HK-2 (cell line): ENCODE results near the gene EEF1B2.
"Not testable (repeated sequence)": the region's sequence is repeated elsewhere in the genome, so short reads cannot be mapped to it uniquely, and the experiment has no call there.

Experiments used
- DNase-seq: peaks from one replicate; pipeline ENCODE4 v3.0.0-alpha.2; 2018; ENCODE audit not compliant: unreplicated experiment

Gene EEF1B2

DNA sequence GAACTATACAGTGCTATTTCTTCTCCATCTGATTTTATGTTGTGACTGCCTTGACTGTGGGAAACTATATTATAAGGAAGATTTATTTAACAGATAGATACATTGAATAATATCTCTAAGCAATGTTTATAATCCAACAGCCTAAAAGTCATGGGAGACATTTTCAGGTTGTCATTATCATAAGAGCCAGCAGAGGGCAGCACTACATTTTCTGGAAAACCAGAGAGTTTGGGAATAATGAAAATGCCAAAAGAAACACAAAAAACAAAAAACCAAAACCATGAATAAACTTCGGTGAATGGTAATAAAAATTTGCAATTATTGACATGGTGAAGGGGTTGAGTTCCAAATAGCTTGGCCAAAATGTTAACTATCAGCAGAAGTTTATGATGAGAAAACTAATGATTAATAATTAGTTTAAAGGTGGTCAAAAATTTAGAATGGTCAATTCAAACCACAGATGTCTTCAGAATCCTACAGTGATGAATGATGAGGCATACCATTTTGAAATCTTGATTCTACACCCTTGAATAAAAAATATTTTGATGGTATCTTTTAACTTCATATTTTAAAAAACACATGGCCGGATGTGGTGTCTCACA is 4.7 kb downstream of the EEF1B2 start:
- DNase-seq = peak; percentile 37

GRCh38 chr2:206168230-206168629 is 8.5 kb downstream of the EEF1B2 start:
- not testable (repeated sequence) for DNase-seq

DNA sequence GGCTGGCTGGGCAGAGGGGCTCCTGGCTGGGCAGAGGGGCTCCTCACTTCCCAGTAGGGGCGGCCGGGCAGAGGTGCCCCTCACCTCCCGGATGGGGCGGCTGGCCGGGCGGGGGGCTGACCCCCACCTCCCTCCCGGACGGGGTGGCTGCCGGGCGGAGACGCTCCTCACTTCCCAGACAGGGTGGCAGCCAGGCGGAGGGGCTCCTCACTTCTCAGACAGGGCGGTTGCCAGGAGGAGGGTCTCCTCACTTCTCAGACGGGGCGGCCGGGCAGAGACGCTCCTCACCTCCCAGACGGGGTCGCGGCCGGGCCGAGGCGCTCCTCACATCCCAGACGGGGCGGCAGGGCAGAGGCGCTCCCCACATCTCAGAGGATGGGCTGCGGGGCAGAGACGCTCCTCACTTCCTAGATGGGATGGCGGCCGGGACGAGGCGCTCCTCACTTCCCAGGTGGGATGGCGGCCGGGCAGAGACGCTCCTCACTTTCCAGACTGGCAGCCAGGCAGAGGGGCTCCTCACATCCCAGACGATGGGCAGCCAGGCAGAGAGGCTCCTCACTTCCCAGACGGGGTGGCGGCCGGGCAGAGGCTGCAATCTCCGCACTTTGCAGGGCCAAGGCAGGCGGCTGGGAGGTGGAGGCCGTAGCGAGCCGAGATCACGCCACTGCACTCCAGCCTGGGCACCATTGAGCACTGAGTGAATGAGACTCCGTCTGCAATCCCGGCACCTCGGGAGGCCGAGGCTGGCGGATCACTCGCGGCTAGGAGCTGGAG is 12.1 kb downstream of the EEF1B2 start:
- DNase-seq = not testable (repeated sequence)

- no peak for DNase-seq
Observed at GRCh38 chr2:206173147-206173546, 13.5 kb downstream of the EEF1B2 start.

- DNase-seq = no peak
Observed at GRCh38 chr2:206176121-206176520, 16.4 kb downstream of the EEF1B2 start.

- DNase-seq = no peak
Observed at GRCh38 chr2:206176901-206177300, 17.2 kb downstream of the EEF1B2 start.

- not testable (repeated sequence) for DNase-seq
Observed at GRCh38 chr2:206181526-206181925, 21.8 kb downstream of the EEF1B2 start.

DNA sequence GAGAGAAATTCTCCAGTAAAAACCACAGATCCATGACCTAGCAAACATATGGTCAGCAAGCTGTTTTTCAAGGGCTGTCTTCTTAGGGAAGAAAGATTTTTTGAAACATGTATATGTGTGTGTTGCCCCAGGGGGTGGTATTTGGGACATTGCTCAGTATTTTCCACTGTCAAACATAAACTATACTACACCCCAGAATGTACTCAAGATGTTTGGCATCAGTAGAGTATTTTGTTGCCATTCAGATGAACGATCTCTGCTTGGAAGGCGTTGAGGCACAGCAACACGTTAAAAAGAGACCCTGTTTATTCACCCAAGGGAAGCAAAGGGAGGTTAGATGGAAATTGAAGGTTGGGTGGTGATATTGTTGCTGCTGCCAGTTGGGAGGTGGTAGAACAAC is 30.0 kb downstream of the EEF1B2 start:
- no peak for DNase-seq

DNA sequence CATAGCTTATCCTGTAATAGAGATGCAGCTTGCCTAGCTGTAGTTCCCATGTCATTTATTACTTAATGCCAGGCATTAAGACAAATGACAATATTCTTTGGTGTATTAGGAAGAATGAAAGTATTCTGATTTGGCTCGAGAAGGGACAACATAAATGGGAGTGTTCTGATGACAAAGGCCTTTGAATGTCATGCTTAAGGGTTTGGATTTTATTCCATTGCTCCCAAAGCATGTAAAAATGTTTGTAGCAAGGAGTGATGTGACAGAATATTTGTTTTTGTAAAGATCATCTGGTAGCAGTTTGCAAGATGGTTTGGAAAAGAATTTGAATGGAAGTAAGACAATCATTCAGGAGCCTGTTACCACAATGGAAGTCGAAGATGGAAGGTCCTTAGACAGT is 30.4 kb downstream of the EEF1B2 start:
- no peak for DNase-seq

DNA sequence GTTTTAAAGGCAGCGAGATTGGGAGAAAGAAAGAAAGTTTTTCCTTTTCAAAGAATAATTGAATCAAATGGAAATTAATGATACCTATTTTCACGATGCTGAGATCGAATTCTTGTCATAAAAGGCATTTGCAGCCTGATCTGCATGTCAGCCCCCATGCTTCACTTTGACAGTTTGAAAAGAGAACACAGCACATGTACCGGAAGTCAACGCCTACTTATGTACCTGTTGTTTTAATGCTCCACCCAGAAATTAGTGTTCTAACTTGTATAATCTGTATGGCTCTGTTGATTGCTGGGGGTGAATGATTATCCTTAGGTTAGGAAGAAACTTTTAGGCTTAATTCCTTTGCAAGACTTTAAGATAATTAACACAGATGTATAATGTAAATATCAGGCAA is 31.0 kb downstream of the EEF1B2 start:
- DNase-seq = no peak

GRCh38 chr2:206192157-206192556 is 32.5 kb downstream of the EEF1B2 start:
- no peak for DNase-seq

- DNase-seq = no peak
Observed at GRCh38 chr2:206193671-206194357, 34.1 kb downstream of the EEF1B2 start.

GRCh38 chr2:206198677-206199076 is 39.0 kb downstream of the EEF1B2 start:
- no peak for DNase-seq

- no peak for DNase-seq
Observed at GRCh38 chr2:206201075-206201848, 41.6 kb downstream of the EEF1B2 start.

- DNase-seq = no peak
Observed at GRCh38 chr2:206202446-206202845, 42.8 kb downstream of the EEF1B2 start.

DNA sequence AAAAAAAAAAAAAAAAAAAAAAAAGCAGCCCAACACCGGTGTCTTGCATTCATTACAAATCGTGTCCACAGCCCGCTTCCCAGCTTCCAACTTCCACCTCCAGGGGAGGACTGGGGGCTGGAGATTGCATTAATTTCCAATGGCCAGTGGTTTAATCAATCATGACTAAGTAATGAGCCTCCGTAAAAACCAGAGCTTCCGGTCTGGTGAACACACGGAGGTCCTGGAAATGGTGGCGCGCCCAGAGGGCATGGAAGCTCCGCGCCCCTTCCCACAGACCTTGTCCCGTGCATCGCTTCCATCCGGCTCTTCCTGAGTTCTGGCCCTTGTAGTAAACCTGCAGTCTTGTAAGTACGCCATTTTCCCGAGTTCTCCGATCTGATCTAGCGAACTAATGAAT is 43.6 kb downstream of the EEF1B2 start:
- DNase-seq = no peak

- DNase-seq = no peak
Observed at GRCh38 chr2:206204710-206205109, 45.0 kb downstream of the EEF1B2 start.

DNA sequence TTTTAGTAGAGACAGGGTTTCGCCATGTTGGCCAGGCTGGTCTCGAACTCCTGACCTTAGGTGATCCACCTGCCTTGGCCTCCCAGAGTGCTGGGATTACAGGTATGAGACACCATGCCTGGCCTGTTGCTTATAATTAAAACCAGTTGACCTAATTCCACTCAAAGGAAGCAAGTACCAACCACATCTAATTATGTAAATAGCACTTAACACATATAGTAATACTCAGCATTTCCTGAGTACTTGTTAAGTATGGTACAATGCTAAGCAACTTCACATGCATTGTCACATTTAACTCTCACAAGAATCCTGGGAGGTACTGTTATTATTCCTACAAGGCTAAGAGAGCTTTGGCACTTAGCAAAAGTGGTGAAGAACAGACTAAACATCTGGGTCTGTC is 47.6 kb downstream of the EEF1B2 start:
- DNase-seq = not testable (repeated sequence)

- no peak for DNase-seq
Observed at GRCh38 chr2:206208900-206209299, 49.2 kb downstream of the EEF1B2 start.

DNA sequence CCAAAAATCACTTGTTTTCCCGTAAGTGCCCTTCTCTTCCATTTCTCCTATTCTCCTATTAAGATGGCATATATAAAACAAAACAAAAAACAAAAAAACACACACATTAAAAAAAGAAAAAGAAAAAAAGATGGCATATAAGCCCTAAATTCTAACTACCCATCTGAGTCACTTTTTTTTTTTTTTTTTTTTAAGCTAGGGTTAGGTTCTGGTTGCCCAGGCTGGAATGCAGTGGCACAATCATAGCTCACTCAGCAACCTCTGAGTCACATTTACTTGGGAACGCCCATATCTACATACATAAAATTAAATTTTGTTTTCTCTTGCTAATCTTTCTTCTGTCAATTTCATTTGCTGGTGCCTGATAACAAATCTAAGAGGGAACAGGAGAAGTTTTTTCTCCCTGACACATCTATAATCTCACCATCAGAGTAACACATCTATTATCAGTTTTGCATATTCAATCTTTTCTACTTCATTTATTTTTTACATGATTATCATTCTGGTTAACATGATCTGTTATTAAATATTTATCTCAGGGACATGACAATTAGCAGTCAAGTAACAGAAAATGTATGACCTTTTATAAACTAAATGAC is 52.1 kb downstream of the EEF1B2 start:
- no peak for DNase-seq
